ELF-1 (cell line): ENCODE measurements around the gene UQCRC1.
A peak's percentile ranks its signal among the peaks of the same experiment; 100 is the strongest.

Source experiments
- DNase-seq: peaks from one replicate; pipeline ENCODE4 v3.0.0-alpha.2; 2016; ENCODE audit warnings: low read depth, low spot score

The UQCRC1 gene

GRCh38 chr3:48572517-48572916 is 36.9 kb downstream of the UQCRC1 start:
- DNase-seq = no peak

- no peak for DNase-seq
Measured at GRCh38 chr3:48571938-48572337, 37.5 kb downstream of the UQCRC1 start.

GRCh38 chr3:48569808-48570450 is 39.5 kb downstream of the UQCRC1 start:
- DNase-seq = no peak

GRCh38 chr3:48569400-48569799 is 40.0 kb downstream of the UQCRC1 start:
- no peak for DNase-seq

GRCh38 chr3:48568476-48568875 is 41.0 kb downstream of the UQCRC1 start:
- no peak for DNase-seq

GRCh38 chr3:48567500-48567899 is 41.9 kb downstream of the UQCRC1 start:
- DNase-seq = no peak

GRCh38 chr3:48567090-48567489 is 42.4 kb downstream of the UQCRC1 start:
- DNase-seq = no peak

- DNase-seq = no peak
Measured at GRCh38 chr3:48566401-48566760, 43.1 kb downstream of the UQCRC1 start.

- no peak for DNase-seq
Measured at GRCh38 chr3:48565591-48566400, 43.6 kb downstream of the UQCRC1 start.

- no peak for DNase-seq
Measured at GRCh38 chr3:48565186-48565585, 44.3 kb downstream of the UQCRC1 start.

- DNase-seq = no peak
Measured at GRCh38 chr3:48564667-48565066, 44.8 kb downstream of the UQCRC1 start.

GRCh38 chr3:48564022-48564421 is 45.4 kb downstream of the UQCRC1 start:
- no peak for DNase-seq

GRCh38 chr3:48563382-48563918 is 46.0 kb downstream of the UQCRC1 start, which contains the start of gene UCN2:
UCN2 (minus strand) TSS chr3:48563781; CDS start chr3:48563124, 657 bp downstream.
- DNase-seq = no peak

- DNase-seq = no peak
Measured at GRCh38 chr3:48562367-48563095, 46.9 kb downstream of the UQCRC1 start.

GRCh38 chr3:48561045-48561736 is 48.3 kb downstream of the UQCRC1 start:
- peak; percentile 79 for DNase-seq

GRCh38 chr3:48560648-48561018 is 48.8 kb downstream of the UQCRC1 start:
- no peak for DNase-seq

GRCh38 chr3:48558493-48559134 is 50.8 kb downstream of the UQCRC1 start:
- DNase-seq = no peak

GRCh38 chr3:48556796-48557626 is 52.4 kb downstream of the UQCRC1 start, which contains the start of gene PFKFB4:
PFKFB4 (minus strand) TSS chr3:48556803; CDS start chr3:48556777, 26 bp downstream.
- peak; percentile 100 for DNase-seq

- DNase-seq = no peak
Measured at GRCh38 chr3:48555949-48556795, 53.3 kb downstream of the UQCRC1 start.
